Measurements from ENCODE around the gene TEAD1.

TEAD1 gene

DNA sequence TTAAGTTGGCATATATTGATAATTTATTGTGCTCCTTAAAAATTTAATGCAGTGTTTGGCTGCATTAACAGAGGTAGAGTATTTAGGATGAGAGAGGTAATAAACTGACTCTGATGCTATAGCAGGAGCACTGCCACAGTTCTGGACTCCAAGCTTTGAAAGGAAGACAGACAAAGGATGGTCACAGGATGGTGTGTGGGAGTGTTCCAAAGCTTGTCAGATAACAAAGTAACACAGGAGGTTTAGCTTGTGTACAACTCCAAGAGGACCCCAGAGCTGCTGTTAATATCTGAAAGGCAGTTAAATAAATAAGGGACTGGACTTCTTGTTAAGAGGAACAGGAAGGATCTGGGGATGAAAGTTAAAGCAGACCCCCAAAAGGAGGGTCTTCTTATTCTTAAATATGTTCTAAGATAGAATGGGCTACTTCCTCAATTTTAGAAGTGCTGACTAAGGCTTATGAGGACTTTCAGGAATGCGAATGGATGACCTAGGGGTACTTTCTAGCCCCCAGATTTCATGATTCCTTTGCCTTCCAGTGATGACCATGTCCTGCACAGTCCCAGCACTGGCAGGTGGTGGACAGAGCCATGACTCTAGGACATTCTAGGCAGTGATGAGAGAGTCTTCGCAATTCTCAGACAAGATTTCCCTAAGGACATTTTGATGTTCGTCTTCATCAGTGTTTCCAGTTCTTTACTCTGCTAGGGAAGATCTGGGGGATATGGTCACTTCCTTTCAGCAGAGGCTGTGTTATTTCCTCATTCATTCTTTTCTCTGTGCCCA is 185.8 kb downstream of the TEAD1 start:
- Histone ChIP-seq H3K27ac (ENCODE audit: low read depth, low read length) (no peak overlapping the region), H4K20me1 (ENCODE audit: control insufficient read depth, insufficient read depth, low read depth, low read length) (no peaks in the 10 kb centered on the region), H3K4me2 (ENCODE audit: low read length) (no peak overlapping the region), H3K9me2 (replicated peaks; ENCODE audit: control insufficient read depth, low read length) (no peaks in the 10 kb centered on the region), H3F3A (ENCODE audit: control insufficient read depth, insufficient read depth) (no peaks in the 10 kb centered on the region), H3K9me3 (ENCODE audit: control insufficient read depth, insufficient read depth, low read length) (no peaks in the 10 kb centered on the region), H3K79me2 (ENCODE audit: control insufficient read depth, low read length) (no peaks in the 10 kb centered on the region), H3K4me1 (ENCODE audit: control insufficient read depth, low read length) (no peaks in the 10 kb centered on the region), H3K36me3 (ENCODE audit: control insufficient read depth, low read length) (no peaks in the 10 kb centered on the region), H3K4me3 (ENCODE audit: low read length) (no peak overlapping the region), H3K27me3 (ENCODE audit: control insufficient read depth, low read length) (no peaks in the 10 kb centered on the region)
- TF ChIP-seq, protein P1, sequence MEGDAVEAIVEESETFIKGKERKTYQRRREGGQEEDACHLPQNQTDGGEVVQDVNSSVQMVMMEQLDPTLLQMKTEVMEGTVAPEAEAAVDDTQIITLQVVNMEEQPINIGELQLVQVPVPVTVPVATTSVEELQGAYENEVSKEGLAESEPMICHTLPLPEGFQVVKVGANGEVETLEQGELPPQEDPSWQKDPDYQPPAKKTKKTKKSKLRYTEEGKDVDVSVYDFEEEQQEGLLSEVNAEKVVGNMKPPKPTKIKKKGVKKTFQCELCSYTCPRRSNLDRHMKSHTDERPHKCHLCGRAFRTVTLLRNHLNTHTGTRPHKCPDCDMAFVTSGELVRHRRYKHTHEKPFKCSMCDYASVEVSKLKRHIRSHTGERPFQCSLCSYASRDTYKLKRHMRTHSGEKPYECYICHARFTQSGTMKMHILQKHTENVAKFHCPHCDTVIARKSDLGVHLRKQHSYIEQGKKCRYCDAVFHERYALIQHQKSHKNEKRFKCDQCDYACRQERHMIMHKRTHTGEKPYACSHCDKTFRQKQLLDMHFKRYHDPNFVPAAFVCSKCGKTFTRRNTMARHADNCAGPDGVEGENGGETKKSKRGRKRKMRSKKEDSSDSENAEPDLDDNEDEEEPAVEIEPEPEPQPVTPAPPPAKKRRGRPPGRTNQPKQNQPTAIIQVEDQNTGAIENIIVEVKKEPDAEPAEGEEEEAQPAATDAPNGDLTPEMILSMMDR (IDR thresholded peaks at IDR 0.05; ENCODE audit: low read depth, low read length, poor library complexity, severe bottlenecking): no peak
- TF ChIP-seq EZH2phosphoT487 (IDR thresholded peaks at IDR 0.05; ENCODE audit: borderline replicate concordance, low read length): no peak

DNA sequence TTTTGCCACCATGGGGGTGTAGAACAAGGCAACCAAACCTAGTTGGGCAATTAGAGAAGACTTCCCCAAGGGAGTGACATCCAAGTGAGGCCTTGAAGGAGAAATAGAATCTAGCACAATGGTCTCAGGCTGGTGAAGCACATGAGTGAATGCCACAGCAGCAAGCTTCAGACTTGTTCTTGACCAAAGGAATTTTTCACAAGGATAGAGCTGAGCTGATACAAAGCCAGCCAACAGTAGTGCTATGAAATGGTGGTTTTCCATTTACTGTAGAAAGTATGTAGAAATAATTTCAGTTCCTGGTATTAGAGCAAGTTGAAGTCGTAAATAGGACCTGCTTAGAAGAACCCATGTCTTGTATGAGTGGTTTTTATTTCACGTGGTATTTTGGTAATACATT is 186.6 kb downstream of the TEAD1 start:
- no peaks in the 10 kb centered on the region for H3K4me1 ChIP-seq (ENCODE audit: control insufficient read depth, low read length)
- no peak overlapping the region for H3K4me2 ChIP-seq (ENCODE audit: low read length)
- no peak overlapping the region for H3K4me3 ChIP-seq (ENCODE audit: low read length)
- no peaks in the 10 kb centered on the region for H3F3A ChIP-seq (ENCODE audit: control insufficient read depth, insufficient read depth)
- no peaks in the 10 kb centered on the region for H3K79me2 ChIP-seq (ENCODE audit: control insufficient read depth, low read length)
- no peaks in the 10 kb centered on the region for H3K36me3 ChIP-seq (ENCODE audit: control insufficient read depth, low read length)
- no peaks in the 10 kb centered on the region for H3K9me2 ChIP-seq (replicated peaks; ENCODE audit: control insufficient read depth, low read length)
- no peak for TF ChIP-seq EZH2phosphoT487 (IDR thresholded peaks at IDR 0.05; ENCODE audit: borderline replicate concordance, low read length)
- TF ChIP-seq, protein P1 (IDR thresholded peaks at IDR 0.05; ENCODE audit: low read depth, low read length, poor library complexity, severe bottlenecking): no peak
- H3K9me3 ChIP-seq (ENCODE audit: control insufficient read depth, insufficient read depth, low read length): no peaks in the 10 kb centered on the region
- no peaks in the 10 kb centered on the region for H3K27me3 ChIP-seq (ENCODE audit: control insufficient read depth, low read length)
- no peak overlapping the region for H3K27ac ChIP-seq (ENCODE audit: low read depth, low read length)
- no peaks in the 10 kb centered on the region for H4K20me1 ChIP-seq (ENCODE audit: control insufficient read depth, insufficient read depth, low read depth, low read length)

DNA sequence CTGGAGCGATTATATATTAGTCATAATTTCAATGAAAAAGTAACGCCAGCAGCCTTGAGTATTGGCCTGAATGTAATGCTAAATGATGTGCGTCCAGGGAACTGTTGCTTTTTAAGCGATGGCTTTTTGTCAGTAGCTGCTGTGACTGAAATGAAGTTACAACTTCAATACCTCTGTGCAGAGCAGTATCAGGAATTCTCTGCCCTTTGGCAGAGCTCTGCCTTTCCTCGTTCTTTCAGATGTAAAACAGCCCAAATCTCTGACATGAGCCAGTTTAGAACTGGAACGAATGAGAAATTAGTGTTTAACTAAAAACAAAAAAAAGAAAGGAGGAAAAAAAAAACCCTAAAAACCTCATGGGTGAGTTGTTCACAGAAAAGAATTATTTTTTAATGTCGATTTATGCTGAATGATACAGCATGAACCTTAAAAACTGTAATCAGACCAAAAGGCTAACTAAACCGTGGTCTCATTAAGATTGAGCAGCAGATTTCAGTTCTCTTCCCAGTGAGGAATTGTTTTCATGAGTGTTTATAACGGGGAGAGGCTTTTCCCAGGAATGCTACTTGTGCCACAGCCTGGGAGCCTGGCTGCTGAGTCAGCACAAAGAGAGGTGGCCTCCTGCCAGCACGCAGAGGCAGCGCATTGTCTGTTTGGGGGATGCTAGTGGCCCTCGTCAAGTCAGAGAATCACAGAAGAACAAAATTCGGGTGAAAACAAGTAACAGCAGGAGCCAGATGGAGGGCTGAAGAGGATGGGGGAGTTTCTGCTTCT is 188.7 kb downstream of the TEAD1 start:
- no peaks in the 10 kb centered on the region for H3K4me1 ChIP-seq (ENCODE audit: control insufficient read depth, low read length)
- H3K9me2 ChIP-seq (replicated peaks; ENCODE audit: control insufficient read depth, low read length): no peaks in the 10 kb centered on the region
- H3K27me3 ChIP-seq (ENCODE audit: control insufficient read depth, low read length): no peaks in the 10 kb centered on the region
- no peak overlapping the region for H3K4me3 ChIP-seq (ENCODE audit: low read length)
- no peaks in the 10 kb centered on the region for H3K79me2 ChIP-seq (ENCODE audit: control insufficient read depth, low read length)
- no peaks in the 10 kb centered on the region for H4K20me1 ChIP-seq (ENCODE audit: control insufficient read depth, insufficient read depth, low read depth, low read length)
- no peaks in the 10 kb centered on the region for H3K36me3 ChIP-seq (ENCODE audit: control insufficient read depth, low read length)
- no peak overlapping the region for H3K27ac ChIP-seq (ENCODE audit: low read depth, low read length)
- no peak overlapping the region for H3K4me2 ChIP-seq (ENCODE audit: low read length)
- TF ChIP-seq, protein P1 (IDR thresholded peaks at IDR 0.05; ENCODE audit: low read depth, low read length, poor library complexity, severe bottlenecking): no peak
- TF ChIP-seq EZH2phosphoT487 (IDR thresholded peaks at IDR 0.05; ENCODE audit: borderline replicate concordance, low read length): no peak
- H3F3A ChIP-seq (ENCODE audit: control insufficient read depth, insufficient read depth): no peaks in the 10 kb centered on the region
- H3K9me3 ChIP-seq (ENCODE audit: control insufficient read depth, insufficient read depth, low read length): no peaks in the 10 kb centered on the region
